ENCODE results near the gene DIP2C.
"Not testable (repeated sequence)": the region's sequence is repeated elsewhere in the genome, so short reads cannot be mapped to it uniquely, and the experiment has no call there.

The DIP2C gene

GRCh38 chr10:697097-697875 lies 7.8 kb upstream of the DIP2C start:
- no peak for DNase-seq (ENCODE audit: low spot score)

DNA sequence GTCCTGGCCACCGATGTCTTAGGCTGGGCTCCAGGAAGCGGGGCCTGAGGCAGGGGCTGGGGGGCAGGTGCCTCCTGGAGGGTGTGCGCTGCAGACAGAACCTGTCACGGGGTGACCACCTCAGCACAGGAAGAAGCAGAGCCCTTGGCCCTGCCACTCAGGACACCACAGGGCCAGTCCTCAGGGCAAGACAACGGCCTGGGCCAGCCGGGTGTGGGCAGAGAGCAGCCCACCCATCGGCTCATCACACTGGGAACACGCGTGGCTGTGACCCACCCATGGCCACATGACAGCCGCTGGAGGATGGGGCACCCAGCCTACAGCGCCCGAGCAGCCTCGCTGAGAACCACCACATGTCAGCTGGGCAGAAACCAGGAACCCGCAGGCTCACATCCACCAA lies 5.9 kb upstream of the DIP2C start:
- DNase-seq (ENCODE audit: low spot score), result no peak

DNA sequence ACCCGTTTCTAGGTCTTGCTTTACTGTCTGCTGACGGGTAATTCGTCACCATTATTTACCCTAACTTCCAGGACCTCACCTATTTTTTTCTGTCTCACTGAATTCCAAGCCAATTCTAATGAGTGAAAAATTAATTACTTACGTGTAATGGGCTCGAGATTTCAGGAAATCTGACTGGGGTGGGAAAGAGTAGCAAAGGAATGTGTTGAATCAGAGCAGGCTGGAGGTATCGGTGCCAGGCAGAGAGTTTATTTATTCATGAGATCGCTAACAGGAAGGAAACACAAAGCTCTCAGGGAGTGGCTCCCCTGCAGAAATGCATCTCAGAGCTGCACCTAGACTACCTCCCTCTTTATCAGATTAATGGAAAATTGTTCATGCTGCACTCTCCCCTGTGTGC lies 4.0 kb upstream of the DIP2C start:
- DNase-seq (ENCODE audit: low spot score), result no peak

- DNase-seq (ENCODE audit: low spot score), result no peak
Observed at GRCh38 chr10:692682-693351, 3.3 kb upstream of the DIP2C start.

GRCh38 chr10:691216-691615 lies 1.7 kb upstream of the DIP2C start:
- DNase-seq (ENCODE audit: low spot score), result no peak

DNA sequence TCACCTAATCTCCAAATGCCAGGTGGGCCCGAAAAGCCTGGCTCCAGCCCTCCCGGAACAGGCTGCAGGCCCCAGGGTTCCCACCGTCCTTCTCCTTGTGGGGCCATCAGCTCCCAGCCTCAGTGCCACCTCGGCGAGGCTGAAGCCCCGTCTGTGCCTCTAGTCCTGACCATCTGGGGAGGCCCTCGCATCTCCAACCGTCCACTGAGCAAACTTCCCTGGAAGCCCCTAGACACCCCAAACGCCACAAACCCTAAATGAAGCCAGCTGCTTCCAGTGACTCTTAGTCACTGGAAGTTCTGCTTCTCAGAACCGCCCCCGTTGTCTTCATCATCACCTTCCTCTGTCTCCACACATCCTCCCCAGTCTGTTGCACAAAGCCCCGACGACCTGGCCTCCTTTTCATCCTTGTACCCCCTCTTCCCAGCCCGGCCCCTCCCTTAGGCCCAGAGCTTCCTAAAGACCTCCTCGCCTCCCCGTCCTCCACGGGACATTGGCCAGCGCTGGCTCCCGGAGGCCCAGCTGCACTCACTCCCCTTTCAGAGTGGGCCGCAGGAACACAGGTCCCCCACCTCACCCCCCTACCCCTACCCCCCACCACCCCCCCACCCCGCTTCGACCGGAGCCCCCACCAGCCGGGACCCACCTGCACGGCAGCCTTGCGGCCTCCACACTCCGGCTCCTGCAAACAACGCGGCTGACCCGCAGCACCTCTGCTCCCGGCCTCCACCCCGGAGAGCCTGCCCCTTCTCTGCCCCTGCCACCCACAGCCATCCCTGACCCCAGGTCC lies 1.1 kb upstream of the DIP2C start:
- no peak for DNase-seq (ENCODE audit: low spot score)

- no peak for DNase-seq (ENCODE audit: low spot score)
Observed at GRCh38 chr10:689121-689451, 382 bp downstream of the DIP2C start.

- DNase-seq (ENCODE audit: low spot score), result no peak
Observed at GRCh38 chr10:688312-689120, 952 bp downstream of the DIP2C start.

DNA sequence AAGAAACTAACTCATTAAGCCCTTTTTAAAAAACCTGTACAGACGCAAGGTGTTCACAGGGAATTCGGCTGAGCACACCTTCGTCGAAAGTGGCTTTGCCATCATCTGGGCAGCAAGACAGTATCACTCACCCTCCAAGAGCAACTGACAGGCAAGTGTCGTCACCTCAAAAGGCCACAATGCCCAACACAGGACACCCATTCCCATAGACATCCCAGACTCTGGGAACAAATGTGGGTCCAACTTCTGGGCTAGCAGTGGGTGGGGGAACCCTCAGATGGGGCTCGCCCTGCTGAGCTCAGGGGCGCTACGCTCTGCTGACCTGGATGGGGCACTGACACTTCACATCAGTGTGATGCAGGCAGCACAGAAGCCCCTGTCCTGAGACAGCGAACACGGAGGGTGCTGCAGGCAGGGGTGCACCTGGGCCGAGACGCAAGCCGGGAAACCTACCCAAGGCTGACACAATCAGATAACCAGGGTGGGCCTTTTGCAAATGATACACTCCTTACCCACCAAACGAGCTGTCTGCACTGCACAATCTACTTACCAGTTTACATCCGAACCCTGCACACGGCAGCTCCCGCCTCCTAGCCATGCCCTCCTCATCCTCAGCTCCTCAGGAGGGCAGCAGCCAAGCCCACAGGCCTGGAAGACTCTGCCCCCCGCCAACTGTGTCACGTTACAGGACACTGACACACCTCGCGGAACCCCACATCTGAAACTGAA lies 1.7 kb downstream of the DIP2C start:
- DNase-seq (ENCODE audit: low spot score), result no peak

DNA sequence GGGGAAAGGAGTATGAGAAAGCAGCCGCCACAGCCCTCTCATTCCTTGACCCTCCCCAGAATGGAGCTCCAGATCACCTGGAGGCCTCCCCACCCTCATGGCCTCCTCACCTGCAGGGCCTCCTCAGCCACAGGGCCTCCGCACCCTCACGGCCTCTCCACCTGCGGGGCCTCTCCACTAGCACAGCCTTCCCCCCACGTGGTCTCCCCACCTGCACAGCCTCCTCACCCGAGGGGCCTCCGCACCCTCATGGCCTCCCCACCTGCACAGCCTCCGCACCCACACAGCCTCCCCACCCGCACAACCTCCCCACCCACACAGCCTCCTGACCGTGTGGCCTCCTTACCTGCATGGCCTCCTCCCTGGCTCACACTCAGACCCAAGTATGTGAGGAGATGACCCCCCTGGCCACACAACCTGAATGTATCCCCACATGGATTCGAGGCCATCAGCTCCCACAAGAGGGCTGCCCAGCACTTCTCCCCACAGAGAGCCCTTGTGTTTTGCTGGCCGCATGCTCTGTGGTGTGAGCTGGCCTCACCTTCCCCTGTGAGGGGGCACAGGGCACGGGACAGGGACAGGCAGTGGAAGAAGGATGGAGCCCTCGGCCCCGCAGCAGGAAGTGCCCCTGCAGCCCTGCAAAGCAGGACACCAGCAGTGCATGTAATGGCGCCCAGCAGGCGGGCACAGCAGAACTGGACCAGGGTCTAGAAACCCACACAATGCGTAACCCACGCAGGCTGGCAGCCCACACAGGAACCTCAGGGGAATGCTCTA lies 3.1 kb downstream of the DIP2C start:
- DNase-seq (ENCODE audit: low spot score), result no peak

GRCh38 chr10:685613-686012 lies 3.9 kb downstream of the DIP2C start:
- DNase-seq (ENCODE audit: low spot score), result no peak

DNA sequence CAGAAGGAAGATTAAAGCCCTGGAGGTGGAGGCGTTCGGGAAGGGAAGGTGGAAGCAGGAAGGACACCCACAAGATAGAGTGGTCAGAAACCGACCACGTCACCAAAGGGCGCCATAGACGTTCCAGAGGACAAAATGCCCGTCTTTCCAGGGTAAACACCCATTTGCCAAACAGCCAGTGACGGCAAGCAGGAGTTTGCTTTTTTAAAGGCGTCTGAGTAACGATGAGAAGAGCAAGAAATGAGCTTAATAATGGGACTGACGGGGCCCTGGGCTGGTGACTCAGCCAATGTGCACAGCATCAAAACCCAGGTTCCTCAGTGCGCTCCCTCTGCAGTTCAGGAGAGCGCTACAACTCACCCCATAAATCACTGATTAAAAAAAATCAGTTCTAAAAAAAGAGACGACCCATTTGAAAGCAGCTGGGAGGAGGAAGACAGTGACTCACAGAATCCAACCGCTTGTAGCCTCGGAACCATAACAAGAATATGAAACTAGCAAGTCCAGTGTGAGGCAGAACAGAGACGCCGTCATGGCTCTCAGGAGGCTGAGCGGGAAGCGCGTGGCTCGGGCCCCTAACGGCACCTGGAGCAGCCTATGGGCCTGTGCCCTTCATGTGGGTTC lies 5.9 kb downstream of the DIP2C start:
- no peak for DNase-seq (ENCODE audit: low spot score)

DNA sequence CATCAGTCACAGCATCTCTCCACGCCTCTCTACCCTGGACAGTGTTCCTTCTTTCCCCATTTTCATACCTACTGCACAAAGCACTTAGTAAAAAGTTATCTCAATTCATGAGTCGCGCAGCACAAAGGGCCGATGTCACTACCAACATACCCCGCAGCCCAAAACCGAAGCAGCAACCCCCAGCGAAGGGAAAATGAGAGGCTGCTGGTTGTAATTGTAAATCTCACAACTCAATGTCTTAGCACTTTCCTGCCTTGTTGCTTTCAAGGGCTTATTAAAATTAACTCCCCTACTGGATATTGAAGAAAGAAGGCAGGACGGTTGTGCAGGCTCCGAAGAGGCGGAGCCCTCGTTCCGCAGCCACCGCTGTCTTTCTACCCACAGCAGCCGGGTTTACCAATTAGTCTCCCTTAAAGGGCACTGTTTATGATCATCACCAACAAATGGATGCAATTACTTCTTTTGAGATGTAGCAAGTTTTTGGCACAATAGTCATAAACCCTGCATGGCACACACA lies 6.5 kb downstream of the DIP2C start:
- DNase-seq (ENCODE audit: low spot score), result no peak

GRCh38 chr10:681670-682318 lies 7.7 kb downstream of the DIP2C start:
- DNase-seq (ENCODE audit: low spot score), result no peak

DNA sequence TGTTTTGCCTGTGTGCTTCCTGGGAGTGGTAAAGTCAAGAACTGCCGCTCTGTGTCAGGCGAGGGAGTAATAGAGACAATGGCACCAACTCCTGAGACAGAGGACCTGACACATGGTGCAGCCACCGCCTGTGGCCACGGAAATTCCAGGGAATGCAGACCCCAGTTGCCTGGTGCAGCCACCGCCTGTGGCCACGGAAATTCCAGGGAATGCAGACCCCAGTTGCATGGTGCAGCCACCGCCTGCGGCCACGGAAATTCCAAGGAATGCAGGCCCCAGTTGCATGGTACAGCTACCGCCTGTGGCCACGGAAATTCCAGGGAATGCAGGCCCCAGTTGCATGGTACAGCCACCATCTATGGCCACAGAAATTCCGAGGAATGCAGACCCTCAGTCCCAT lies 8.7 kb downstream of the DIP2C start:
- no peak for DNase-seq (ENCODE audit: low spot score)

GRCh38 chr10:680146-680545 lies 9.3 kb downstream of the DIP2C start:
- DNase-seq (ENCODE audit: low spot score), result no peak

- DNase-seq (ENCODE audit: low spot score), result no peak
Observed at GRCh38 chr10:679556-679955, 9.9 kb downstream of the DIP2C start.

DNA sequence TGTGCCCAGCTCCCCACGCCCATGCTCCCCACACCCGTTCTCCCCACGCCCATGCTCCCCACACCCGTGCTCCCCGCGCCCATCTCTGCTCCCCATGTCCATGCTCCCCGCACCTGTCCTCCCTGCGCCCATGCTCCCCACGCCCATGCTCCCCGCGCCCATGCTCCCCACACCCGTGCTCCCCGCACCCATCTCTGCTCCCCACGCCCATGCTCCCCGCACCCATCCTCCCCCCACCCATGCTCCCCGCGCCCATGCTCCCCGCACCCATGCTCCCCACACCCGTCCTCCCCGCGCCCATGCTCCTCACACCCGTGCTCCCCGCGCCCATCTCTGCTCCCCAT lies 10.8 kb downstream of the DIP2C start:
- not testable (repeated sequence) for DNase-seq (ENCODE audit: low spot score)

GRCh38 chr10:677750-678661 lies 11.5 kb downstream of the DIP2C start:
- no peak for DNase-seq (ENCODE audit: low spot score)
